ENCODE results near the gene ATAT1. TPM values are rescaled to one million over a fixed set of nuclear protein-coding genes. Genes with fewer than 3 reads are reported as not detected.

ATAT1 gene
- total and polyA plus RNA-seq, 10 of the 15 experiments (the other 5 are each of a cell fraction or from before 2014, with no cell fraction given), result 1.1 to 14.2 (median 6.9) TPM

GRCh38 chr6:30617565-30618269, 9.0 kb upstream of the ATAT1 start, which contains the start of gene MRPS18B (continued):
- TF ChIP-seq EGR1 (IDR thresholded peaks at IDR 0.05; ENCODE audit: borderline replicate concordance in 1 of 2, low read depth in 2 of 2, low read length in 2 of 2) (peak in 1 of 2 experiments; percentile 44; a peak in 1 of 3 replicates), SMAD5 (IDR thresholded peaks at IDR 0.05; ENCODE audit: low read depth) (peak; percentile 98), EZH2 (IDR thresholded peaks at IDR 0.05; ENCODE audit: borderline replicate concordance, control insufficient read depth, low read depth, low read length) (no peak), NRF1 (conservative IDR thresholded peaks at IDR 0.05; ENCODE audit: low read depth, low read length) (peak; percentile 59), BACH1 (IDR thresholded peaks at IDR 0.05; ENCODE audit: borderline replicate concordance) (peak; percentile 27; the same call in 1 of the 2 replicates), POLR2A (IDR thresholded peaks at IDR 0.05; ENCODE audit: low read depth, low read length) (peak; percentile 87), DPF2 (IDR thresholded peaks at IDR 0.05) (peak; percentile 52; the same call in 1 of the 2 replicates), TCF3 (IDR thresholded peaks at IDR 0.05; ENCODE audit: borderline replicate concordance, insufficient read depth, low read depth, low read length) (peak; percentile 36; the same call in 1 of the 2 replicates), CHD1 (IDR thresholded peaks at IDR 0.05; ENCODE audit: low read depth, low read length) (peak; percentile 61; the same call in 1 of the 2 replicates), SIX5 (IDR thresholded peaks at IDR 0.05; ENCODE audit: low read depth, low read length, severe bottlenecking) (no peak), ZNF687 (IDR thresholded peaks at IDR 0.05) (peak; percentile 96)

Data from GM12878 (cell line).